Osteoblast (primary cell): Measurements from ENCODE around the gene OR14A16. TPM values are rescaled to one million over a fixed set of nuclear protein-coding genes. Genes with fewer than 3 reads are reported as not detected.

Experiments used
- DNase-seq: peaks from one replicate; pipeline ENCODE4 v3.0.0; 2011; ENCODE audit warnings: low spot score, mixed read lengths; ENCODE audit not compliant: insufficient read length; ENCODE audit errors: missing footprints
- H2AFZ ChIP-seq: 2 replicates; pipeline ENCODE4 v1.6.0; 2011; ENCODE audit warnings: mild to moderate bottlenecking, low read length
- H3K27ac ChIP-seq: 2 replicates; pipeline ENCODE4 v1.5.1; 2011; ENCODE audit warnings: mild to moderate bottlenecking, low read depth, low read length, moderate library complexity
- H3K27me3 ChIP-seq: 2 replicates; pipeline ENCODE4 v1.6.0; 2012; ENCODE audit warnings: mild to moderate bottlenecking, control low read depth, inconsistent platforms, low read length, moderate library complexity; ENCODE audit not compliant: insufficient read depth
- H3K36me3 ChIP-seq: 2 replicates; pipeline ENCODE4 v1.5.1; 2011; ENCODE audit warnings: mild to moderate bottlenecking, low read length, control low read depth, moderate library complexity; ENCODE audit not compliant: insufficient read depth
- H3K4me1 ChIP-seq: 2 replicates; pipeline ENCODE4 v1.5.1; 2011; ENCODE audit warnings: mild to moderate bottlenecking, low read length, control low read depth, moderate library complexity; ENCODE audit not compliant: insufficient read depth
- H3K4me2 ChIP-seq: 2 replicates; pipeline ENCODE4 v1.6.0; 2011; ENCODE audit warnings: mild to moderate bottlenecking, low read length; ENCODE audit not compliant: insufficient read depth
- H3K4me3 ChIP-seq: fragments of 200-600 bp; sonication (generic); 3 replicates; pipeline ENCODE4 v1.5.1; 2012; ENCODE audit warnings: mild to moderate bottlenecking, low read length, inconsistent platforms; ENCODE audit not compliant: insufficient read depth
- H3K79me2 ChIP-seq: 2 replicates; pipeline ENCODE4 v1.6.0; 2012; ENCODE audit warnings: mild to moderate bottlenecking, low read length, control low read depth, inconsistent platforms; ENCODE audit not compliant: insufficient read depth
- H3K9me3 ChIP-seq: 2 replicates; pipeline ENCODE4 v1.5.1; 2011; ENCODE audit warnings: low read depth, low read length, control low read depth
- H4K20me1 ChIP-seq: 2 replicates; pipeline ENCODE4 v1.6.0; 2012; ENCODE audit warnings: mild to moderate bottlenecking, low read length, control low read depth; ENCODE audit not compliant: insufficient read depth
- total RNA-seq: library from RNA; depleted of rRNA; stranded (reverse); fragments of >200 nt; gene quantifications from 2 replicates; pipeline ENCODE4 v1.2.3, GENCODE V29; 2012
- TF ChIP-seq, protein P1 (sequence below): IDR thresholded peaks from 2 replicates; pipeline ENCODE4 v1.5.1; 2011; ENCODE audit warnings: mild to moderate bottlenecking, low read depth, low read length, moderate library complexity; ENCODE audit errors: extremely low read depth

OR14A16 gene
- total RNA-seq, 1 donor = not detected

DNA sequence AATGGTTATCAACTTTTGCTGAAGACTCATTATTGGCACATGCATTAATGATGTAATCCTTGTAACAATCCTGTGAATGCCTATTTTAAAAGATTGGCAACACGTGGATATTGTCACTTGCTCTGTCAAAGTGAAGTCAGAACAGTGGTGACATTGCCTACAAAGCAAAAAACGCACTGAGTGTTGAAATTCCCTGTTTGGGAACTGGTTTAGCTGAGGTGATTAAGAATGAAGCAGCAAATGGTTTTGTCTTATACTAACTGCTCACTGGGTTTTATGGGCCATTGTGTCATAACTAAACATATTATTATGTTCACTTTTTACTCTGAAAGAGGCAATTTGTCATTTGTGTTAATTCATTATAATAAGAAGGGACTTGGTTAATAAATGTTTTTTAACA, 11.3 kb downstream of the OR14A16 start:
- TF ChIP-seq, protein P1, sequence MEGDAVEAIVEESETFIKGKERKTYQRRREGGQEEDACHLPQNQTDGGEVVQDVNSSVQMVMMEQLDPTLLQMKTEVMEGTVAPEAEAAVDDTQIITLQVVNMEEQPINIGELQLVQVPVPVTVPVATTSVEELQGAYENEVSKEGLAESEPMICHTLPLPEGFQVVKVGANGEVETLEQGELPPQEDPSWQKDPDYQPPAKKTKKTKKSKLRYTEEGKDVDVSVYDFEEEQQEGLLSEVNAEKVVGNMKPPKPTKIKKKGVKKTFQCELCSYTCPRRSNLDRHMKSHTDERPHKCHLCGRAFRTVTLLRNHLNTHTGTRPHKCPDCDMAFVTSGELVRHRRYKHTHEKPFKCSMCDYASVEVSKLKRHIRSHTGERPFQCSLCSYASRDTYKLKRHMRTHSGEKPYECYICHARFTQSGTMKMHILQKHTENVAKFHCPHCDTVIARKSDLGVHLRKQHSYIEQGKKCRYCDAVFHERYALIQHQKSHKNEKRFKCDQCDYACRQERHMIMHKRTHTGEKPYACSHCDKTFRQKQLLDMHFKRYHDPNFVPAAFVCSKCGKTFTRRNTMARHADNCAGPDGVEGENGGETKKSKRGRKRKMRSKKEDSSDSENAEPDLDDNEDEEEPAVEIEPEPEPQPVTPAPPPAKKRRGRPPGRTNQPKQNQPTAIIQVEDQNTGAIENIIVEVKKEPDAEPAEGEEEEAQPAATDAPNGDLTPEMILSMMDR = no peak
- no peak overlapping the region for H3K4me3 ChIP-seq
- no peaks in the 10 kb centered on the region for H3K79me2 ChIP-seq
- no peak for DNase-seq
- peaks cover 2% of the 10 kb centered on the region for H3K9me3 ChIP-seq
- H3K36me3 ChIP-seq = no peaks in the 10 kb centered on the region
- H2AFZ ChIP-seq = no peak overlapping the region
- H3K4me1 ChIP-seq = no peaks in the 10 kb centered on the region
- no peaks in the 10 kb centered on the region for H3K27me3 ChIP-seq
- H3K4me2 ChIP-seq = no peak overlapping the region
- H3K27ac ChIP-seq = no peak overlapping the region
- H4K20me1 ChIP-seq = no peaks in the 10 kb centered on the region

DNA sequence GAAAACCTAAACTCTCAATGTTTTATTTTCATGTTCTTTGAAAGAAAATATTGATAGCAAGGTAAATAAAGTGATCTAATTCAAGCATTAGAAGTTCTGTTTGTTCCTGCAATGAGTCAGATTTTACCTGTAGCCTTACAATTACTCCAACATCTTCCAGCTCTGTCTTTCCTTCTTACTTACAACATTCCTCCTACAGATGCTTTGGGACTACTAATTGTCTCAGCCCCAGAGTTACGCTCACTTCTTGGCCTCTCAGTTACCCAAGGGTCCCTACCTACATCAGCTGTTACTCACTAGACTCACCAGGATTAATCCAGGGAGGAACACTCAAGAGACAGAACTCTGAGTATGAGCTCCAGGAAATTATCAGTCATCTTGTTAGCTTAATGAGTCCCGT, 26.4 kb downstream of the OR14A16 start:
- no peaks in the 10 kb centered on the region for H4K20me1 ChIP-seq
- DNase-seq = no peak
- no peak overlapping the region for H3K27ac ChIP-seq
- H3K27me3 ChIP-seq = no peaks in the 10 kb centered on the region
- no peak overlapping the region for H2AFZ ChIP-seq
- H3K4me2 ChIP-seq = no peak overlapping the region
- no peak overlapping the region for H3K4me3 ChIP-seq
- peaks cover 6% of the 10 kb centered on the region for H3K9me3 ChIP-seq
- TF ChIP-seq, protein P1 = no peak
- no peaks in the 10 kb centered on the region for H3K4me1 ChIP-seq
- H3K36me3 ChIP-seq = no peaks in the 10 kb centered on the region
- no peaks in the 10 kb centered on the region for H3K79me2 ChIP-seq

DNA sequence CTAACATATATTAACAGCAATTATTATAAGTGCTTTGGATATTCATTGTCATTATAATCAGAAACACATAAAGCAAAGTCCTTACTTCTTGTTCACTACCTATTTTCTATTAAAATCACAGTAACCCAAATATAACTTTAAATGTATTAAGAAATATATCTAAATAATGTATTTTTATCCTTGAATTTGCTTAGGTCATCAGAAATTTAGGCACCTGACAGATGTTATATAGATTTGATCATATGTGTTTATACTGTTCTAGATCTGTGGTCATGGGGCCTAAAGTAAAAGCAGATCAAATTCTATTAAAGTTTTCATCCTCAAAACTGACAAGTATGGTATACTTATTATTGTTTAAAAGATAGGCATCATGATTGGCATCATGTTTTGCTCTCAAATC, 54.3 kb downstream of the OR14A16 start:
- H3K9me3 ChIP-seq = no peaks in the 10 kb centered on the region
- H3K36me3 ChIP-seq = no peaks in the 10 kb centered on the region
- H3K79me2 ChIP-seq = no peaks in the 10 kb centered on the region
- H2AFZ ChIP-seq = no peak overlapping the region
- DNase-seq = no peak
- no peak overlapping the region for H3K4me2 ChIP-seq
- no peak overlapping the region for H3K27ac ChIP-seq
- H3K4me3 ChIP-seq = no peak overlapping the region
- no peaks in the 10 kb centered on the region for H3K27me3 ChIP-seq
- H4K20me1 ChIP-seq = no peaks in the 10 kb centered on the region
- TF ChIP-seq, protein P1 = no peak
- no peaks in the 10 kb centered on the region for H3K4me1 ChIP-seq

Other genes with a start within 250 kb of the OR14A16 start
- gene OR2G2, start 235.8 kb downstream of the OR14A16 start, total RNA-seq = not detected in 2 replicates
- not detected in 2 replicates for gene OR2G3, start 218.5 kb downstream of the OR14A16 start, total RNA-seq
- not detected in 2 replicates for gene OR13G1, start 144.4 kb downstream of the OR14A16 start, total RNA-seq
- gene OR6F1, start 107.5 kb downstream of the OR14A16 start, total RNA-seq = not detected in 2 replicates
- gene OR14K1, start 85.5 kb downstream of the OR14A16 start, total RNA-seq = 0.36 TPM in 1 of 2 replicates, not detected in the other
- gene OR14A2, start 76.0 kb downstream of the OR14A16 start, total RNA-seq = not detected in 2 replicates
- not detected in 2 replicates for gene OR1C1, start 63.6 kb downstream of the OR14A16 start, total RNA-seq
- not detected in 2 replicates for gene OR11L1, start 17.8 kb upstream of the OR14A16 start, total RNA-seq
- gene TRIM58, start 33.1 kb upstream of the OR14A16 start, total RNA-seq = 0.29 and 0.36 TPM in 2 replicates
- gene OR2W3, start 71.5 kb upstream of the OR14A16 start, total RNA-seq = 1.1 TPM in 1 of 2 replicates, not detected in the other
- gene OR2T8, start 96.1 kb upstream of the OR14A16 start, total RNA-seq = not detected in 2 replicates
- gene OR2AJ1, start 100.8 kb upstream of the OR14A16 start, total RNA-seq = not detected in 2 replicates
- not detected in 2 replicates for gene OR2L8, start 124.7 kb upstream of the OR14A16 start, total RNA-seq
- gene OR2AK2, start 141.1 kb upstream of the OR14A16 start, total RNA-seq = not detected in 2 replicates
- gene OR2L5, start 189.5 kb upstream of the OR14A16 start, total RNA-seq = not detected in 2 replicates
- gene OR2L2, start 206.0 kb upstream of the OR14A16 start, total RNA-seq = under 0.01 TPM in 2 replicates
- gene OR2L3, start 222.7 kb upstream of the OR14A16 start, total RNA-seq = under 0.01 TPM in 1 of 2 replicates, not detected in the other